IPS-18a (cell line): Measurements from ENCODE around the gene CMIP.
A peak's percentile ranks its signal among the peaks of the same experiment; 100 is the strongest.

Source experiments
- H3K27ac ChIP-seq: one replicate; pipeline ENCODE4 v1.5.1; 2013; ENCODE audit warnings: low read length
- H3K27me3 ChIP-seq: one replicate; pipeline ENCODE4 v1.6.1; 2013; ENCODE audit warnings: mild to moderate bottlenecking, low read length; ENCODE audit not compliant: control insufficient read depth, insufficient read depth
- H3K36me3 ChIP-seq: one replicate; pipeline ENCODE4 v1.6.1; 2013; ENCODE audit warnings: low read depth, low read length; ENCODE audit not compliant: control insufficient read depth
- H3K4me1 ChIP-seq: one replicate; pipeline ENCODE4 v1.6.1; 2013; ENCODE audit warnings: low read depth, low read length; ENCODE audit not compliant: control insufficient read depth
- H3K4me3 ChIP-seq: one replicate; pipeline ENCODE4 v1.5.1; 2013; ENCODE audit warnings: low read length
- H3K9ac ChIP-seq: one replicate; pipeline ENCODE4 v1.6.1; 2013; ENCODE audit warnings: mild to moderate bottlenecking, low read length, moderate library complexity
- H3K9me3 ChIP-seq: one replicate; pipeline ENCODE4 v1.6.1; 2013; ENCODE audit warnings: low read depth, low read length; ENCODE audit not compliant: control insufficient read depth

Gene CMIP

DNA sequence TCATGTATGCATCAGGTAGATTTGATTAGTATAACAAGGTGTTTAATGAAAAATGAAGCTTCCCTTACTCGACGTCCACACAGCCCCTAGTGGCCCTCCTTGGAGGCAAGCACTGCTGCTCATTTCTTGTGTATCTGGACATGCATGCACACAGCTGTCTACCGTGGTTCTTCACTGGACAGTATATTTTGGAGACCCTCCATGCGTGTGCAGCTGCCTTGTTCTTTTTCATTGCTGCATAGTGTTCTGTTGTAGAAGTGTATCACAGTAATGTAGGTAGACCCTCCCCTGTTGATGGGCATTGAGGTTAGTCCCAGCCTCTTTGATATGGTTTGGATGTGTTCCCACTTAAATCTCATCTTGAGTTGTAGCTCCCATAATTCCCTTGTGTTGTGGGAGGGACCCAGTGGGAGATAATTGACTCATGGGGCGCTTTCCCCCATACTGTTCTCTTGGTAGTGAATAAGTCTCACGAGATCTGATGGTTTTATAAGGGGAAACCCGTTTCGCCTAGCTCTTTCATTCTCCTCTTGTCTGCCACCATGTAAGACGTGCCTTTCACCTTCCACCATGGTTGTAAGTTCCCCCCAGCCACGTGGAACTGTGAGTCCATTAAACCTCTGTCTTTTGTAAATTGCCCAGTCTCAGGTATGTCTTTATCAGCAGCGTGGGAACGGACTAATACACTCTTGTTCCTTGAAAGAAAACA, 6.3 kb downstream of the CMIP start:
- Histone ChIP-seq H3K36me3 (no peaks in the 10 kb centered on the region), H3K9me3 (no peaks in the 10 kb centered on the region), H3K27ac (no peak overlapping the region), H3K9ac (no peak overlapping the region), H3K4me3 (no peak overlapping the region), H3K27me3 (no peaks in the 10 kb centered on the region), H3K4me1 (peaks cover 36% of the 10 kb centered on the region)

DNA sequence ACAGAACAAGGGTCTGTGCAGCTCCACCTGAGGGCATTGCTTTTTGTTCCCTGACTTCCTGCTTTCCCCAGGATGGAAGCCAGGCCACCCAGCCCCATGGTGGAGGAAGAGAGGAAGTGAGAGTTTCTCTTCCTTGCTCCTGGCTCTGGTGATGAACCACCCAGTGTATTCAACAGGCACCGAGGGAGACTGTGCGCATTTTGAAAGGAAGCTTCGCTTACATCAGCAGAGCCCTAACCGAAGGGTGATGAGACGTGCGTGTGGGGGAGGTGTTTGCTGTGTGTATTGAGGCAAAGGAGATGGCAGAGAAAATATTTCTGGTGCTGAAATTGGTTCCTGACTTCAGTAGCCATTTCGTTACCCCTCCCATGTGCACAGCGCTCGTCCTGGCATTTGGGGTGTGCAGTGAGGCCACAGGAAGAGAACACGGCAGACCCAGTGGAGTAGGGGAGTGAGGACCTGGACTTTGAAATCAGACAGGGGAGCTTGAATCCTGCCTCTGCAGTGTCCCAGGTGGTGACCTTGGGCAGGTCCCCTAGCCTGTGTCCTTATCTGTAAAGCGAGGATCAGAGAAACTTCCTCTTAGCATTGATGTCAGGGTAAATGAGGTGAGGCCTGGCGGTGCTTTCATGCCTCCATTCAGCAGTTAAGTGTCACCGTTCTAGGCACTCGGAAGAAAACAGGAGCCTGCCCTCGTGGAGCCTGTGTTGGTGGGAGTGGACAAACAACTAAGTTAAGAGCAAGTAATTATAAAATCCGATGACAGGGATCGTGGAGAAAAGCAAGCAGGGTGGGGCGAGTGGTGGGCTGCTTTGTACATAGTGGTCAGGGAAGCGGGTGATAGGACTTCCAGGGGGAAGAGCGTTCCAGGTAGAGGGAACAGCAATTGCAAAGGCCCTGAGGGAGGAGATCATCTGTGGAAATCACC, 7.4 kb downstream of the CMIP start:
- peaks cover 30% of the 10 kb centered on the region for H3K4me1 ChIP-seq
- no peaks in the 10 kb centered on the region for H3K27me3 ChIP-seq
- no peaks in the 10 kb centered on the region for H3K9me3 ChIP-seq
- no peak overlapping the region for H3K27ac ChIP-seq
- H3K4me3 ChIP-seq = no peak overlapping the region
- no peak overlapping the region for H3K9ac ChIP-seq
- no peaks in the 10 kb centered on the region for H3K36me3 ChIP-seq

DNA sequence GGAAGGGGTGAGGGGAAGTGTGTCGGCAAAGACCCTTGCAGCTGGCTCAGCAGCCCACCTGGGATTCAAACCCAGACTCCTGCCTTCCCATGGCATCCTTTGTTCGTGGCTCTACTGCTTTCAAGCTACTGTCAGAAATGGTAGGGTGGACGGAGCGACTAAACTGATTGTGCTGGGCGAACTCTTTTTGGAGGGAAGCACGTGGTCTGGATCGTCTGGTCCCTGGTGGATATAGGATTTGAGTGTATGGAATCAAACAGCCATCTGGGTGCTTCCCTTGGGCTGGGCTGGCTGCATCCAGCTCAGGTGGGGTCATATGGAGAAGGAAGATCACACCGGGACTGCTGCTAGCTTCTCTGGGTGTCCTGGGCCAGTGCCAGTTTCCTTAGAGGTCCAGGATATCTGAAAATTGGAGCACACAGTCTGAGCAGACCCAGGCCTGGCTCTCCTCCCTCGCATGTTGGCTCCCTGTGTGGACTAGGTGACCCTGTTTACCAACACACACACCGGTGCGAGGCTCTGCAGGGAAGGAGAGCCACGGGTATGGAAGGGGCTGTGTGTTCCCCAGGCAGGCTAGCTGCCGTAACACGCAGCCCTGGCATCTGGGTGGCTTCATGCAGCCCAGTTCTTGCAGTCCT, 8.6 kb downstream of the CMIP start:
- no peaks in the 10 kb centered on the region for H3K9me3 ChIP-seq
- H3K9ac ChIP-seq = no peak overlapping the region
- H3K36me3 ChIP-seq = no peaks in the 10 kb centered on the region
- no peak overlapping the region for H3K27ac ChIP-seq
- H3K4me1 ChIP-seq = peaks cover 23% of the 10 kb centered on the region
- H3K4me3 ChIP-seq = no peak overlapping the region
- H3K27me3 ChIP-seq = no peaks in the 10 kb centered on the region

DNA sequence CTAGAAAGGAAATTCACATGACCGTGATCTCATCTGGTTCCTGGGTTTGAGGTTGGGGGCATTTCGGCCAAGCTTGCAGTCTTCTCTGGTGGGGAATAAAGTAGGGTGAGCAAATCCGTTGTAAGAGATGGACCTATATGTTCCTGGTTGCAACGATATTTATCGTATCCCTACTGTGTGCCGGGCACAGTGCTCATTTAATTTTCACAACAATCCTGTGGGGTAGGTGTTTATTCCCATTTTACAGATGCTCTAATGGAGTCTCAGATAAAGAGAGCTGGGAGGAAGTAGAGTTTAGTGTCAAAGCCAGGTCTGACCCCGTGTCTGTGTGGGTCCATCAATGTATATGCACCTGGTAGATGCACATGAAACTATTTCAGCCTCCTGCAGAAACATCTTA, 9.4 kb downstream of the CMIP start:
- Histone ChIP-seq H3K36me3 (no peaks in the 10 kb centered on the region), H3K9me3 (no peaks in the 10 kb centered on the region), H3K27ac (no peak overlapping the region), H3K4me1 (peaks cover 17% of the 10 kb centered on the region), H3K27me3 (no peaks in the 10 kb centered on the region), H3K9ac (no peak overlapping the region), H3K4me3 (no peak overlapping the region)

DNA sequence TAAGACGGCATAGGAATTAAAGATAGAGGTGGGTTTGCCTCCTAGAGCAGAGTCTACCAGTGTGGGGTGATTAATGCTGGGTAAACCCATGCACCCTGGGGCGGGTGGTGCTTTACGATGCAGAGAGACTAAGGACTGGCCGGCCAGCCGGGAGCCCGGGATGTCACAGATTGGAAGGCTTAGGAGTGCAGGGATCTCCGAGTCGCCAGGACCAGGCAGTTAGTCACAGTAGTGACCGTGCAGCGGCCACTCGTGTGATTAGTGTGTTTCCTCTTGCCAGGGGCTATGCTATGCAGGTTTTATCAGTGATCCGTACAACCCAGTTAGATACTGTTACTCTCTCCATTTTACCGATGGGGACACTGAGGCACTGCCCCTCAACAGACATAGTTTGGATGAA, 10.4 kb downstream of the CMIP start:
- Histone ChIP-seq H3K4me1 (peaks cover 17% of the 10 kb centered on the region), H3K27ac (no peak overlapping the region), H3K9me3 (no peaks in the 10 kb centered on the region), H3K4me3 (no peak overlapping the region), H3K9ac (no peak overlapping the region), H3K27me3 (no peaks in the 10 kb centered on the region), H3K36me3 (no peaks in the 10 kb centered on the region)

DNA sequence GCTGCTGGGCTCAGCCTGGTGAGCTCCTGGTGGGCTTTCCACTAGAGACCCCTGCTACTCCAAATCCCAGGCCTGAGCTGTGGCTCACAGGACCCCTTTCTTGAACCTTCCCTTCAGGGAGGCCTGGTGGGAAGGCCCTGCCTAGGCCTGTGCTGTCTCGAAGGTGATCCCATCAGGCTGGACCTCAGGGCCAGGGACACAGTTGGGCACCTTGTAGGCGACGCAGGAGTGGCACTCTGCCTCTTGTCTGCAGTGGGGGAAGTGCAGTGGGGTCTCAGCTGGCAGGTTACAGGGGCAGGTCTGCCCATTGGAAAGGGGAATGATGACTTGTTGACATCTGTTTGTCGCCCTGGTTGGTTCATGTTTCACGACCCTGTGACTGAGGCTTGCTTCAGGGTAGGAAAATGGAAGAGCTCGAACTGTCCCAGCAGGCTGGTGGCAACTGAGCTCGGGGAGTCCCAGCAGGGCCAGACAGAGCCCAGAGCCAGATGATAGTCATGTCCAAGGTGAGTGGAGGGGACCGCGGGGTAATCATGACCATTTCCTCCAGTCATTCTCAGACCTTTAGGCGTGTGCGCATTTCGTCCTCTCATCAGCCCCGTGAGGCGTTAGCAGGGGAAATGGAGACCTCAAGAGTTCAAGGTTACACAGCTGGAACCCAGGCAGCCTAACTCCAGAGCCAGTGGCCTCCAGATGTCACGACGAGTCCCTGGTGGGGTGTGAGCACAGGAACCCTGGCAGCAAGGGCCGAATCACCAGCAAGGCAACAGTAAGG, 11.3 kb downstream of the CMIP start:
- Histone ChIP-seq H3K27ac (no peak overlapping the region), H3K36me3 (no peaks in the 10 kb centered on the region), H3K9me3 (no peaks in the 10 kb centered on the region), H3K4me3 (no peak overlapping the region), H3K9ac (no peak overlapping the region), H3K27me3 (no peaks in the 10 kb centered on the region), H3K4me1 (peaks cover 16% of the 10 kb centered on the region)

DNA sequence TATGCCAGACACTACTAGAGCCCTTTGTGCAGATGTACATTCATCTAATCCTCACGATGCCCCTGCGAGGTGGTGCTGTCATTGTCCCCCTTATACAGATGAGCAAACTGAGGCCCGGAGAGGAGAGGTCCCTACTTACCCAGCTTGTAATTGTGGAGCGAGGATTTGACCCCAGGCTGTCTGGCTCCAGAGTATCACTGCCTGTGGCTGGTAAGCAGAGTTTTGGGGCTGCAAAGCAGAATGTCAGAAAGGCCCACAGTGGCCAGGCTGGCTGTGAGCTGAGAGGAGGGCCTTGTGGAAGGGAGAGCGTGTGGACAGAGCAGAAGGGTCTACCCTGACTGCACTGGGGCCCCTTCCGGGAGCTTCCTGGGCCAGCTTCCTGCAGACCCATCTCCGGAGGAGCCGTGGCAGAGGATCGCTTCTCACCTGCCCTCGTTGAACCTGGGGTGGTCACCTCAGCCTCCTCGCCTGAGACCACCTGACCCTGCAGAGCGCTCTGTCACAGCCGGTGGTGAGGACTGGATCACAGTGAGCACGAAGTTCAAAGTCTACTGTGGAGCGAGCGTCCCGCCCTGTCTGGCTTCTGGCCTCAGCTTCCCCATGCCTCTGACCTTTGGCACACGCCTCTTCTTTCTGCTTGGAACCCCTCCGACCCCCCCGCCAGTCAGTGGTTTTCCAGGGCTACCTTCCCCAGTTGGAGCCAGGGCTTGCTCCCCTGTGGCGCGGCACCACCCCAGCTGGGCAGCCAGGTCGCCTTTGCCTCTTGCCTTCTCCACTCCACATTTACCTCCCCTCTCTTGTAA, 12.1 kb downstream of the CMIP start:
- H3K9ac ChIP-seq = no peak overlapping the region
- peaks cover 8% of the 10 kb centered on the region for H3K4me1 ChIP-seq
- H3K4me3 ChIP-seq = no peak overlapping the region
- no peaks in the 10 kb centered on the region for H3K36me3 ChIP-seq
- H3K9me3 ChIP-seq = no peaks in the 10 kb centered on the region
- no peaks in the 10 kb centered on the region for H3K27me3 ChIP-seq
- H3K27ac ChIP-seq = no peak overlapping the region

DNA sequence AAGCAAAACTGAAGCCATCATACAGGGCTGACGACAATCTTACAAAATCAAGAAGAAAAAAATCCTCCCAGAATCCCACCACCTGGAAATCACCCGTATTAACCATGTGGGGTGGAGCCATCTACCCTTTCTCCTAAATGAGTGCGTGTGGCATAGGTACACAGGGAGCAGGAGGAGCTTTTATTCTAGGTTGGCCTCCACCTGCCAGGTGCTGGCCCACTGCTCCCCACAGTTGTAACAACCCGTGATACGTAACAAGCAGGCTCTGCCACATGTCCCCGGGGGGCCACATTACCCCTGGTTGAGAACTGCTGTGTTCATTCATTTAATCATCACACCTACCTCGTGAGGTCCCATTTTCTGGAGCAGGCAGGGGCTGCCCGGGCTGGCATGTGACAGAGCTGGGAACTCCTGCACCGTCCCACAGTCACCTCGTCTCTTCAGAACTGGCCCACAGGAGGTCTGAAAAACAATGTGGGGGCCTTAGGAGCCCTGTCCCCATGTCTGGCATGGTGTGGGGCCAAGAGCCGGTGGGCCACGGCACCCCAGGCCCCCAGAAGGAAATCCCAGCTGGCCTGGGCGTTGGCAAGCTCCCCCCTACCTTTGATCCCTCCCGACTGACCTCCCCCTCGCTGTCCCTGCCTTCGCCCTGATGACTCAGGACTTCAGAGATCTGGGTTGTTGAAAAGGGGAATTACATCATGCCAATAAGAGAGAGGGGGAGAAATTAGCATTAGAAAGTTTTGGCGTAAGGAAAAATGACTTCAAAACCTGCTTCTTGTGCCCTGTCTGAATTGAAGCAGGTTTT, 12.9 kb downstream of the CMIP start:
- Histone ChIP-seq H3K36me3 (no peaks in the 10 kb centered on the region), H3K4me3 (no peak overlapping the region), H3K9ac (peak overlapping the region; percentile 15), H3K9me3 (no peaks in the 10 kb centered on the region), H3K27ac (no peak overlapping the region), H3K4me1 (peaks cover 5% of the 10 kb centered on the region), H3K27me3 (no peaks in the 10 kb centered on the region)

DNA sequence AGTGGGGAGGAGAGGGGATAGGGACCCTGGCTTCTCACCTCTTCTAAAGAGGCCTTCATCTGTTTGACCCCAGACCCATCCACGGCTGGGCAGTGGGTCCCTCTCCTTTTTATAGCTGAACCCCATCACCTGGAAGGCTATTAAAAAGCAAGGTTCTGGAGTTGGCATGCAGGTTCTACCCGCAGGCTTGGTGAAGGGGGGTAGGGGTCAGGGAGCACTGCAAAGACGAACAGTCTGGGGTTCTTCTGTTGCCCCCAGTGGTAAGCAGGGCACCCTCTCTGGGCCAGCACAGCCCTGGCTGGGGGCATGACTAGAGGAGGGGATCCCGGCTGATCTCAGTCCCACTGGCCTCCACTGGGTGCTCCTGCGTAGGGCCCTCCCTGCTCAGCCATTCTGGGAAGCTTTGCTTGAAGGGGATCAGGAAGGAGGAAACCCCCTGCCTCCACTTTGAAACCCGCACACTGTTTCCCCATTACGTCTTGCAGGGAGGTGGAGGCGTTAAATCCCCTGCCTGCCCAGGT, 13.6 kb downstream of the CMIP start:
- no peak overlapping the region for H3K4me3 ChIP-seq
- H3K36me3 ChIP-seq = no peaks in the 10 kb centered on the region
- no peaks in the 10 kb centered on the region for H3K27me3 ChIP-seq
- H3K4me1 ChIP-seq = peaks cover 5% of the 10 kb centered on the region
- peak overlapping the region; percentile 15 for H3K9ac ChIP-seq
- no peak overlapping the region for H3K27ac ChIP-seq
- no peaks in the 10 kb centered on the region for H3K9me3 ChIP-seq
